Esophagus muscularis mucosa (tissue), 4 donors: ENCODE measurements around the gene UMPS. TPM values are rescaled to one million over a fixed set of nuclear protein-coding genes. Genes with fewer than 3 reads are reported as not detected.

Source experiments
- DNase-seq: peaks from one replicate; pipeline ENCODE4 v3.0.0-alpha.2; 2017; ENCODE audit errors: extremely low spot score
- H3K27ac ChIP-seq, 4 donors: fragments of 200-600 bp; sonication (generic); replicated peaks in 1 of 4; 1 replicate in 3 of 4; 2 replicates in 1 of 4; pipeline ENCODE4 v1.5.1; 2016 to 2019; ENCODE audit warnings: mild to moderate bottlenecking in 1 of 4
- H3K27me3 ChIP-seq, 4 donors: fragments of 200-600 bp; sonication (generic); one replicate each; pipeline versions ENCODE4 v1.5.1 to v1.6.0; 2016 to 2019
- H3K36me3 ChIP-seq, 4 donors: fragments of 200-600 bp; sonication (generic); one replicate each; pipeline ENCODE4 v1.5.1; 2016 to 2019
- H3K4me1 ChIP-seq, 4 donors: fragments of 200-600 bp; sonication (generic); one replicate each; pipeline ENCODE4 v1.5.1; 2016 to 2019
- H3K4me3 ChIP-seq, 4 donors: fragments of 200-600 bp; sonication (generic); 1 replicate in 2 of 4; 2 replicates in 2 of 4; pipeline ENCODE4 v1.5.1; 2016 to 2019; ENCODE audit warnings: mild to moderate bottlenecking in 4 of 4, moderate library complexity in 1 of 4
- H3K9me3 ChIP-seq, 4 donors: fragments of 200-600 bp; sonication (generic); 1 replicate in 3 of 4; 2 replicates in 1 of 4; pipeline ENCODE4 v1.5.1; 2016 to 2019
- CTCF ChIP-seq, 3 experiments: fragments of 200-600 bp in 2 of 3; fragments of 450-650 bp in 1 of 3; sonication (generic) in 2 of 3; IDR thresholded peaks; one replicate each; pipeline ENCODE4 v1.5.1; 2017 to 2019; ENCODE audit warnings: antibody characterized with exemption in 3 of 3, mild to moderate bottlenecking in 2 of 3, moderate library complexity in 1 of 3
- EP300 ChIP-seq: sonication (generic); formaldehyde crosslinking; IDR thresholded peaks from one replicate; pipeline ENCODE4 v1.6.1; 2017; ENCODE audit warnings: antibody characterized with exemption
- POLR2A ChIP-seq: fragments of 450-650 bp; IDR thresholded peaks from one replicate; pipeline ENCODE4 v1.6.1; 2017; ENCODE audit warnings: antibody characterized with exemption, moderate library complexity, mild to moderate bottlenecking, low read depth
- POLR2AphosphoS5 ChIP-seq, 2 donors: sonication (generic); formaldehyde crosslinking; IDR thresholded peaks; one replicate each; pipeline ENCODE4 v1.6.1; 2017; ENCODE audit warnings: antibody characterized with exemption in 2 of 2
- WGBS: methylation state at CpG from one replicate; pipeline ENCODE4 v1.1.5; 2018; 5-methylcytosine and 5-hydroxymethylcytosine counted together
- intact Hi-C: fragments of 100-400 bp; cut with DNase I; formaldehyde crosslinking; loops from one replicate; pipeline ENCODE4 v1.15.1; 2023
- total RNA-seq, 4 donors: library from RNA; depleted of rRNA; stranded (reverse); fragments of >200 nt; gene quantifications; one replicate each; pipeline versions ENCODE4 v1.1.0 to v1.2.1, GENCODE V29; 2016

The UMPS gene
- total RNA-seq, 4 donors from 2014 or later, result 9.1 to 34.3 (median 21.1) TPM

- H3K9me3 ChIP-seq, result no peaks in the 10 kb centered on the region
- 81% methylated on average over 4 of the region's 5 CpGs for WGBS
- peaks cover 0 to 35% (median 6%) of the 10 kb centered on the region in 4 donors for H3K36me3 ChIP-seq
- H3K4me1 ChIP-seq, result peaks cover 65 to 77% (median 69%) of the 10 kb centered on the region in 4 donors
- no peaks in the 10 kb centered on the region for H3K27me3 ChIP-seq
- DNase-seq, result no peak
- H3K4me3 ChIP-seq, result no peak overlapping the region
- TF ChIP-seq EP300 (no peak), POLR2A (no peak), CTCF (IDR thresholded peaks at IDR 0.05) (no peak), POLR2AphosphoS5 (IDR thresholded peaks at IDR 0.05) (no peak)
- peak overlapping the region; percentile 89 to 93 (median 91) for H3K27ac ChIP-seq
- intact Hi-C loops, result no loop called here
Measured at GRCh38 chr3:124777762-124778470, 47.7 kb downstream of the UMPS start.

DNA sequence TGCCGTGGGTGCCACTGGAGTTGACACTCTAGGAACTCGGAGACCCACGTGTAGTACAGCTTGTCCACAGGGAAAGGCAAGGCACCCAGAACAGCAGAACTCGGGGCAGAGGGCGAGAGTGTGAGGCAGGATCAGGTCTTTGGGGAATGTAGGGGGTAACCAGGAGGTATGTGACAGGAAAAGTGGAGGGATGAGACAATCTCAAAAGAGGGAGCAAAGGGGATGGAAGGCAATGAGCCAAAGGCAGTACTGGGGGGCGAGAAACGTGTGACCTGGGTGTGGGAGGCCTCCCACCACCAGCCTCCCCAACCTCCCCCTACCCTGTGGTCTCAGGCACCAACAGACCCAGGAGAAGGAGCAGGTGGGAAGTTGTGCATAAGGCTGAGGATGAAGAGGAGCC, 48.9 kb downstream of the UMPS start:
- peaks cover 53 to 69% (median 57%) of the 10 kb centered on the region in 4 donors for H3K4me1 ChIP-seq
- intact Hi-C loops, result no loop called here
- H3K9me3 ChIP-seq, result no peaks in the 10 kb centered on the region
- TF ChIP-seq EP300, result no peak
- TF ChIP-seq POLR2AphosphoS5 (IDR thresholded peaks at IDR 0.05), result no peak
- TF ChIP-seq POLR2A, result no peak
- TF ChIP-seq CTCF (IDR thresholded peaks at IDR 0.05), result no peak
- DNase-seq, result no peak
- peak overlapping the region; percentile 89 to 93 (median 91) for H3K27ac ChIP-seq
- 82% methylated on average over 7 of the region's 7 CpGs for WGBS
- no peaks in the 10 kb centered on the region for H3K27me3 ChIP-seq
- H3K36me3 ChIP-seq, result peaks cover 0 to 27% (median 3%) of the 10 kb centered on the region in 4 donors
- no peak overlapping the region for H3K4me3 ChIP-seq

DNA sequence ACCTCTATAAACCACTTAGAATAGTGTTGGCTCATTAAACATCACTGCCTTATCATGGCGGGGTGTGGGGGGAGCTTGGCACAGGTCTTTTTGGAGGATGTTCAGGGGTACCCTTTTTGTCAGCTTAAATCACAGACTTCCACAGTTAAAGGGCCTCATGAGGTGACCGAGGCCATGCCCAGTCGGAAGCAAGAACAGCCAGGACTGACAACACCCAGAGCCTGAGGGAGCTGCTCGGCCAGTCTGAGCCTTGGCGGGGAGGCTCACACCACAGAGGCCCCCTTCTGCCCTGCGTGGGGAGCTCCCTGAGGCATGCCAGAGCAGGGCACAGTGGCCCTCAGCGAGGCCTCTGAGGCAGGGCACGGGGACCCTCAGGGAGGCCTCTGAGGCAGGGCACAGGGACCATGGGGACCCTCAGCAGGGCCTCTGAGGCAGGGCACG, 49.5 kb downstream of the UMPS start:
- peaks cover 0 to 25% (median 4%) of the 10 kb centered on the region in 4 donors for H3K36me3 ChIP-seq
- H3K9me3 ChIP-seq, result no peaks in the 10 kb centered on the region
- H3K27me3 ChIP-seq, result no peaks in the 10 kb centered on the region
- TF ChIP-seq EP300 (no peak), POLR2AphosphoS5 (IDR thresholded peaks at IDR 0.05) (no peak), CTCF (IDR thresholded peaks at IDR 0.05) (no peak), POLR2A (no peak)
- peak overlapping the region; percentile 89 to 93 (median 91) for H3K27ac ChIP-seq
- H3K4me1 ChIP-seq, result peaks cover 46 to 69% (median 51%) of the 10 kb centered on the region in 4 donors
- intact Hi-C loops, result no loop called here
- WGBS, result 86% methylated on average over 4 of the region's 9 CpGs
- DNase-seq, result no peak
- peak overlapping the region in 1 of 4 donors; percentile 4 for H3K4me3 ChIP-seq

DNA sequence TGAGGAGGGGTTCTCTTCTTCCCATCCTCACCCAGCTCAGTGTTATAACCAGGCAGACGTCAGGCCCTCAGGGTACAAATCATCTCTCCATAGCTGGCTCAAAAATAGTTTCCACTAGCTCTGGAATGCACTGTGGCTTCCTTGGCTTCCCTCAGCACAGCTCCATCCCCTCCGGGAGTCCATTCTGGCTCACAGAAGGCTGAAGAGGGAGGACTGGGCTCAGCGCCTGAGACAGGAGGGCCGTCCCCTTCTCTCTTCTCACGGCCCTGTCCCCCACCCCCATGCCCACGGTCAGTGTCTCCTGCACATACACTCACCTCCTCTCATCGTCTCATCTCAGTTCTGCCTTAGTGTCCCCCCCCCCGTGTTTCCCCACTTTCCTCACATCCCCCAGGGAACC, 50.1 kb downstream of the UMPS start:
- 5% methylated on average over 8 of the region's 8 CpGs for WGBS
- Histone ChIP-seq H3K9me3 (no peaks in the 10 kb centered on the region), H3K36me3 (peaks cover 0 to 19% (median 5%) of the 10 kb centered on the region in 4 donors), H3K27ac (peak overlapping the region; percentile 89 to 93 (median 91)), H3K4me1 (peaks cover 41 to 67% (median 52%) of the 10 kb centered on the region in 4 donors), H3K27me3 (no peaks in the 10 kb centered on the region), H3K4me3 (peak overlapping the region in 2 of 4 donors; percentile 4 to 11)
- no peak for DNase-seq
- intact Hi-C loops, result no loop called here
- TF ChIP-seq POLR2AphosphoS5 (IDR thresholded peaks at IDR 0.05), result peak; percentile 32 to 41
- no peak for TF ChIP-seq CTCF (IDR thresholded peaks at IDR 0.05)
- TF ChIP-seq EP300, result no peak
- no peak for TF ChIP-seq POLR2A
